Measurements from ENCODE around the gene KCNQ5.

GRCh38 chr6:72938104-72938503 lies 316.2 kb downstream of the KCNQ5 start:
- no peak for TF ChIP-seq CTCF (IDR thresholded peaks at IDR 0.05)
- TF ChIP-seq POLR2A (IDR thresholded peaks at IDR 0.05) = no peak
